ENCODE data around the gene LRP2. TPM values are rescaled to one million over a fixed set of nuclear protein-coding genes. Genes with fewer than 3 reads are reported as not detected.
A peak's percentile ranks its signal among the peaks of the same experiment; 100 is the strongest.

Gene LRP2
- total RNA-seq, 2 donors from 2014 or later, result 0.05 TPM; not detected in 1

GRCh38 chr2:169116327-169116726 lies 246.0 kb downstream of the LRP2 start:
- Mint-ChIP-seq H3K27ac (no peak overlapping the region), H3K9me3 (no peaks in the 10 kb centered on the region), H3K4me1 (ENCODE audit: low read depth in 2 of 2) (peaks cover 0 to 2% of the 10 kb centered on the region in 2 donors), H3K36me3 (no peaks in the 10 kb centered on the region), H3K4me3 (no peak overlapping the region), H3K27me3 (peaks cover under 1 to 5% of the 10 kb centered on the region in 2 donors)
- ATAC-seq (no peak), DNase-seq (ENCODE audit: low spot score) (no peak)

- no peak for ATAC-seq
- peaks cover 0 to 3% of the 10 kb centered on the region in 2 donors for H3K4me1 Mint-ChIP-seq (ENCODE audit: low read depth in 2 of 2)
- H3K36me3 Mint-ChIP-seq, result no peaks in the 10 kb centered on the region
- no peak overlapping the region for H3K4me3 Mint-ChIP-seq
- H3K27ac Mint-ChIP-seq, result no peak overlapping the region
- H3K27me3 Mint-ChIP-seq, result peaks cover 0 to 2% of the 10 kb centered on the region in 2 donors
- H3K9me3 Mint-ChIP-seq, result no peaks in the 10 kb centered on the region
- no peak for DNase-seq (ENCODE audit: low spot score)
Observed at GRCh38 chr2:169114056-169114455, 248.3 kb downstream of the LRP2 start.

GRCh38 chr2:169112841-169113240 lies 249.5 kb downstream of the LRP2 start:
- no peak for ATAC-seq
- no peaks in the 10 kb centered on the region for H3K9me3 Mint-ChIP-seq
- H3K4me3 Mint-ChIP-seq, result no peak overlapping the region
- H3K27ac Mint-ChIP-seq, result no peak overlapping the region
- no peak for DNase-seq (ENCODE audit: low spot score)
- H3K4me1 Mint-ChIP-seq (ENCODE audit: low read depth in 2 of 2), result peaks cover 11 to 13% of the 10 kb centered on the region in 2 donors
- no peaks in the 10 kb centered on the region for H3K36me3 Mint-ChIP-seq
- H3K27me3 Mint-ChIP-seq, result peaks cover 0 to 2% of the 10 kb centered on the region in 2 donors

- peaks cover 28 to 31% of the 10 kb centered on the region in 2 donors for H3K4me1 Mint-ChIP-seq (ENCODE audit: low read depth in 2 of 2)
- H3K9me3 Mint-ChIP-seq, result no peaks in the 10 kb centered on the region
- no peaks in the 10 kb centered on the region for H3K27me3 Mint-ChIP-seq
- ATAC-seq (no peak), DNase-seq (ENCODE audit: low spot score) (no peak)
- no peaks in the 10 kb centered on the region for H3K36me3 Mint-ChIP-seq
- H3K27ac Mint-ChIP-seq, result no peak overlapping the region
- no peak overlapping the region for H3K4me3 Mint-ChIP-seq
Observed at GRCh38 chr2:169110916-169111315, 251.4 kb downstream of the LRP2 start.

GRCh38 chr2:169110419-169110818 lies 251.9 kb downstream of the LRP2 start:
- Mint-ChIP-seq H3K27me3 (no peaks in the 10 kb centered on the region), H3K27ac (no peak overlapping the region), H3K4me1 (ENCODE audit: low read depth in 2 of 2) (peaks cover 33 to 36% of the 10 kb centered on the region in 2 donors), H3K4me3 (no peak overlapping the region), H3K36me3 (peaks cover 3% of the 10 kb centered on the region), H3K9me3 (no peaks in the 10 kb centered on the region)
- ATAC-seq (no peak), DNase-seq (ENCODE audit: low spot score) (no peak)

- no peak overlapping the region for H3K4me3 Mint-ChIP-seq
- peaks cover 4% of the 10 kb centered on the region for H3K36me3 Mint-ChIP-seq
- H3K9me3 Mint-ChIP-seq, result no peaks in the 10 kb centered on the region
- ATAC-seq (peak in 1 of 2 donors; percentile 64), DNase-seq (ENCODE audit: low spot score) (peak; percentile 75)
- H3K27me3 Mint-ChIP-seq, result no peaks in the 10 kb centered on the region
- peaks cover 39 to 40% of the 10 kb centered on the region in 2 donors for H3K4me1 Mint-ChIP-seq (ENCODE audit: low read depth in 2 of 2)
- H3K27ac Mint-ChIP-seq, result no peak overlapping the region
Observed at GRCh38 chr2:169109502-169110409, 252.6 kb downstream of the LRP2 start.

- Mint-ChIP-seq H3K36me3 (peaks cover 4% of the 10 kb centered on the region), H3K4me1 (ENCODE audit: low read depth in 2 of 2) (peaks cover 43 to 50% of the 10 kb centered on the region in 2 donors), H3K27ac (peak overlapping the region; percentile 24 to 78)
Observed at GRCh38 chr2:169108099-169108884, 254.0 kb downstream of the LRP2 start.

GRCh38 chr2:169107645-169108044 lies 254.7 kb downstream of the LRP2 start:
- peak overlapping the region; percentile 24 to 78 for H3K27ac Mint-ChIP-seq
- peaks cover 4% of the 10 kb centered on the region for H3K36me3 Mint-ChIP-seq
- H3K27me3 Mint-ChIP-seq, result no peaks in the 10 kb centered on the region
- no peaks in the 10 kb centered on the region for H3K9me3 Mint-ChIP-seq
- peaks cover 45 to 55% of the 10 kb centered on the region in 2 donors for H3K4me1 Mint-ChIP-seq (ENCODE audit: low read depth in 2 of 2)
- ATAC-seq (peak; percentile 86 to 87), DNase-seq (ENCODE audit: low spot score) (no peak)
- peak overlapping the region; percentile 46 for H3K4me3 Mint-ChIP-seq

More at GRCh38 chr2:169108099-169108884, 254.0 kb downstream of the LRP2 start:
- peak overlapping the region; percentile 46 for H3K4me3 Mint-ChIP-seq
- ATAC-seq (peak; percentile 4 to 16), DNase-seq (ENCODE audit: low spot score) (no peak)
- H3K27me3 Mint-ChIP-seq, result no peaks in the 10 kb centered on the region
- no peaks in the 10 kb centered on the region for H3K9me3 Mint-ChIP-seq

GRCh38 chr2:169106563-169107545 lies 255.5 kb downstream of the LRP2 start:
- no peaks in the 10 kb centered on the region for H3K27me3 Mint-ChIP-seq
- peaks cover 4% of the 10 kb centered on the region for H3K36me3 Mint-ChIP-seq
- H3K4me1 Mint-ChIP-seq (ENCODE audit: low read depth in 2 of 2), result peaks cover 45 to 58% of the 10 kb centered on the region in 2 donors
- no peaks in the 10 kb centered on the region for H3K9me3 Mint-ChIP-seq
- H3K4me3 Mint-ChIP-seq, result peak overlapping the region; percentile 68
- ATAC-seq (no peak), DNase-seq (ENCODE audit: low spot score) (no peak)
- H3K27ac Mint-ChIP-seq, result peak overlapping the region; percentile 80 to 82

GRCh38 chr2:169106134-169106533 lies 256.2 kb downstream of the LRP2 start:
- DNase-seq (ENCODE audit: low spot score) (no peak), ATAC-seq (no peak)
- Mint-ChIP-seq H3K9me3 (no peaks in the 10 kb centered on the region), H3K27me3 (no peaks in the 10 kb centered on the region), H3K36me3 (peaks cover 4% of the 10 kb centered on the region), H3K27ac (peak overlapping the region; percentile 80 to 82), H3K4me1 (ENCODE audit: low read depth in 2 of 2) (peaks cover 45 to 58% of the 10 kb centered on the region in 2 donors), H3K4me3 (peak overlapping the region; percentile 68)

- peaks cover 45 to 58% of the 10 kb centered on the region in 2 donors for H3K4me1 Mint-ChIP-seq (ENCODE audit: low read depth in 2 of 2)
- H3K4me3 Mint-ChIP-seq, result peak overlapping the region; percentile 68
- H3K9me3 Mint-ChIP-seq, result no peaks in the 10 kb centered on the region
Observed at GRCh38 chr2:169105476-169105875, 256.9 kb downstream of the LRP2 start.

GRCh38 chr2:169104848-169105247 lies 257.5 kb downstream of the LRP2 start:
- H3K27ac Mint-ChIP-seq, result peak overlapping the region; percentile 80 to 82
- no peak for ATAC-seq
- no peak overlapping the region for H3K4me3 Mint-ChIP-seq

More at GRCh38 chr2:169105476-169105875, 256.9 kb downstream of the LRP2 start:
- peak overlapping the region; percentile 80 to 82 for H3K27ac Mint-ChIP-seq
- ATAC-seq (peak; percentile 54 to 73), DNase-seq (ENCODE audit: low spot score) (no peak)
- peaks cover 4% of the 10 kb centered on the region for H3K36me3 Mint-ChIP-seq
- H3K27me3 Mint-ChIP-seq, result no peaks in the 10 kb centered on the region

More at GRCh38 chr2:169104848-169105247, 257.5 kb downstream of the LRP2 start:
- Mint-ChIP-seq H3K36me3 (peaks cover 4% of the 10 kb centered on the region), H3K27me3 (no peaks in the 10 kb centered on the region), H3K9me3 (no peaks in the 10 kb centered on the region), H3K4me1 (ENCODE audit: low read depth in 2 of 2) (peaks cover 45 to 58% of the 10 kb centered on the region in 2 donors)
- DNase-seq (ENCODE audit: low spot score), result no peak

All from natural killer cell treated with Interleukin-12 subunit alpha and Interleukin-12 subunit beta and Interleukin-15 and Interleukin-18, amount 100 ng/mL, for 72 hours (primary cell).